ENCODE data around the gene BCAR3.

Gene BCAR3

DNA sequence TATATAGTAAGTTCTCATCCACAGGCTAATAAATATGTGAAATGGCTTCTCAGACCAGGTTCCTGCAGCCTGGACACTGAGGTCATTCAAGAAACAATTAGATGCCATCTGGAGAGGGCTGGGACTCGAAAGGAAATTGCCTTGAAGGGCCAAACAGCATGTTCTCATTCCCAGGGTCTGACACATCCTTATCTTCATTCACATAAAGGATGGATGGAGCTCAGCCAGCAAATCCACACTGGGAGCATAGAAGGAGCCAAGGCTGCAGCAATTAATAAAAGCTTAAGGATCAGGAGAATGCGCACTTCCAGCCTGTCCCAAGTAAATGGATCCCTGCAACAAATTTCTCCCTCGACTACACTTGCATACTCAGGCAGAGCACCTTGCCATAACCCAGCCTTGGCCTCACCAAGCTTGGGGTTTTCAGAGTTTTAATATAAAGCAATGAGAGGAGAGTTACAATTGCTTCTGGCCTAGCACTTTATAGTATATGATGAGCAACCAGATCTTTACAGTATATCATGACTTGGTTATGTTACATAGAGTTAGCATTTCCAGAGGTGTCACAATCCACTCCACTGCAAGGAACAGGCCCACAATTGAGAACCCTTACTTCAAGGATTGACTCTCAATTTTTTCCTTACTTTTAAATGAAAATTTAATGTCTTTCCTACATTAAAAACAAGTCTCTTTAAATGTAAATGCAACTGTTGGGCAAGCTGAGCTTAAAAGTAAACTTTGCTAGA is 55.9 kb downstream of the BCAR3 start:
- TF ChIP-seq, protein P1, sequence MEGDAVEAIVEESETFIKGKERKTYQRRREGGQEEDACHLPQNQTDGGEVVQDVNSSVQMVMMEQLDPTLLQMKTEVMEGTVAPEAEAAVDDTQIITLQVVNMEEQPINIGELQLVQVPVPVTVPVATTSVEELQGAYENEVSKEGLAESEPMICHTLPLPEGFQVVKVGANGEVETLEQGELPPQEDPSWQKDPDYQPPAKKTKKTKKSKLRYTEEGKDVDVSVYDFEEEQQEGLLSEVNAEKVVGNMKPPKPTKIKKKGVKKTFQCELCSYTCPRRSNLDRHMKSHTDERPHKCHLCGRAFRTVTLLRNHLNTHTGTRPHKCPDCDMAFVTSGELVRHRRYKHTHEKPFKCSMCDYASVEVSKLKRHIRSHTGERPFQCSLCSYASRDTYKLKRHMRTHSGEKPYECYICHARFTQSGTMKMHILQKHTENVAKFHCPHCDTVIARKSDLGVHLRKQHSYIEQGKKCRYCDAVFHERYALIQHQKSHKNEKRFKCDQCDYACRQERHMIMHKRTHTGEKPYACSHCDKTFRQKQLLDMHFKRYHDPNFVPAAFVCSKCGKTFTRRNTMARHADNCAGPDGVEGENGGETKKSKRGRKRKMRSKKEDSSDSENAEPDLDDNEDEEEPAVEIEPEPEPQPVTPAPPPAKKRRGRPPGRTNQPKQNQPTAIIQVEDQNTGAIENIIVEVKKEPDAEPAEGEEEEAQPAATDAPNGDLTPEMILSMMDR (IDR thresholded peaks at IDR 0.05), result no peak

DNA sequence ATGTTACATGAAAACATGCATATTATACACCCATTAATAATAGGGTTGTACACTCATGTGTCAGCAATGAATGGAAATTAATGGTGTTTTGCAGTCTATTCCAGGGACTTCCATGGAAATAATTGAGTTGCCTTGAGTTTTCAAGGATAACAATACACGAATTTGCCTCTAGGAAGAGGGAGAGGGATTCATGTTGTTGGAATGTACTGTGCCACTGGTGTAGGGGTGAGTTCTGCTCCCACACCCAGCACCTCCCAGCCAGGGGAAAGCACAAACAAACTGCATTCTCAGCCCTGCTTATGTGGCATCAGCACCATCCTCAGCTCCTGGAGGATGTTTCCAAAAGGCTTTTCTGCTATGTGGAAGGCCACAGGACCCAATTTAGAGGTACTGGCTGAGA is 57.8 kb downstream of the BCAR3 start:
- TF ChIP-seq, protein P1 (IDR thresholded peaks at IDR 0.05), result no peak

DNA sequence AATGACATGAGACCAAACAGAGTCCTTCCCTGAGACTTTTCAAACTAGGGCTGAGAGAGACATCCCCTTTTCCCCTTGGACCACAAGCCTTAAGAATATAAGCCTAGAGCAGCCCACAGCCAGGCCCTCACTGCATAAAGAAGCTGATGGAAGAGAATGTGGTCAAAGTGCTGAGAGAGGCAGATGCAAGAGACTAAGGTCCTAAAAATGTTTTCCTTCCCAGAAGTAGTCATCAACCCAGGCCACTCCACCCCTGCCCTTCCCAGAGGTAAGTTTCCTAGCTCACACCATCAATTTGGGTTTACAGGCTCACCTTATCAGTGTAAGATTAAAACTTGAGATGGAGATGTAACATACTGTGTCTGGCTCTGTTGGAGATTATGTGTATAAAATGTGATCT is 58.2 kb downstream of the BCAR3 start:
- TF ChIP-seq, protein P1 (IDR thresholded peaks at IDR 0.05), result no peak

DNA sequence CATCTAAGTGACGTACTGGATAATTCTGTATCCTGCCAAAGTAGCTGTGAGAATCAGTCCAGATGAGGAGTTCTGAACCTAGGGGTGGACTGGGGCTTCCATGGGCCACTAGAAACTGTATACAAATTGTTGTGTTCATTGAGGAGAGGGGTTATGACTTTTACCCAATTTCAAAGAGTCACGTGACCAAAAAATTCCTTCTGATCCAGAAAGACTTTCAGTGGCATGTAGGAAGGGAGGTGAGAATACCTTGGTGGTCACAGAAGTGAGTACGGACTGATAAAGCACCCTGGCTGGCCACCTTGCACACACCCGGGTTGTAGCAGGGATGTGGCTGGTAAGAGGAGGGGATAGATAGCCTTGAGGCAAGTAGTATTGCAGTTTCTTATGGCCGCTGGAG is 60.4 kb downstream of the BCAR3 start:
- TF ChIP-seq, protein P1 (IDR thresholded peaks at IDR 0.05), result no peak

DNA sequence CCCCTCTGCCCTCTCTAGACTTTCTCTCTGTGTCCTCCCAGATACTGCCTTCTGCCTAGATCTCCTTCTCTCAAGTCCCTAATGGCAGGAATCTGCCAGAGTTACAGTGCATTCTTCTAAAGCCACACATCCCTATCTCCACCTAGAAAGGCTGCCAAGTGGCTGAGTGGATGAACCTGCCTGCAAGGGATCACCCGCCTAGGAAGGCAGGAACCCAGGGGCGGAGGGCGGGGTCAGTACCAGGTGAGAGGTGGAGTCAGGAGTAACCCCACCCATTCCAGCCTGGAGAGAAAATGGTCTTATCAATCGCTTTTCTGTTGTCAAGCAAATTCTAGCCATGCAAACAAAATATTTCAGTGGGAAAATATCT is 60.8 kb downstream of the BCAR3 start:
- TF ChIP-seq, protein P1 (IDR thresholded peaks at IDR 0.05), result no peak

DNA sequence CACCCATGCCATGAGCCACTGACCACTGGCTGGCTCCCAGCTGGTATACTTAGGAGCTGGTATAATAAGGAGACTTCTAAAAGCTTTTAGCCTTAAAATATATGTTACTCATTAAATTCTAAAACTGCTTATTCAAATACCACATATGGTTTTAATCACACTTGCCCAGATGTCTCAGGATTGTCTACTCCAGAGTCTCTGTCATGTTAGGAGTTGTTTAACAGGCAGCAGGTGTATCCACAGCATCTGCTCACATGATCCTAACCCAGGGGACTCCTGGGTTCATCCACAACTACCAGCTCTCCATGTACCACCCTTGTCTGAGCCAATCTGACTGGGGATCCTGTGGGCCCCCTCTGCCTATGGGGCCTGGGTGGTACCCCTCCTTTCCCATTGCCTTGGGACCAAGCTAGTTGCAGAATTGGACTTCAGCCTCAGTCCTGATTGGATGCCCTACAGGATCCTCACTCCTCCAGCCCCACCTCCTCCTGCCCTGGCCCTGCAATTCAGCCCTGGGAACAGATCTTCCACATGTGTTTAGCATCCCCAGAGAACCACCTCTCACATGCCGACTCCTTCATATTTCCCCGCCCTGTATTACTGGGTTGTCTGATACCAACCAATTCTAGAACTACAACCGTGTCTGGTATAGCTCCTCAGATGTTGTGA is 61.3 kb downstream of the BCAR3 start:
- TF ChIP-seq, protein P1 (IDR thresholded peaks at IDR 0.05), result no peak

DNA sequence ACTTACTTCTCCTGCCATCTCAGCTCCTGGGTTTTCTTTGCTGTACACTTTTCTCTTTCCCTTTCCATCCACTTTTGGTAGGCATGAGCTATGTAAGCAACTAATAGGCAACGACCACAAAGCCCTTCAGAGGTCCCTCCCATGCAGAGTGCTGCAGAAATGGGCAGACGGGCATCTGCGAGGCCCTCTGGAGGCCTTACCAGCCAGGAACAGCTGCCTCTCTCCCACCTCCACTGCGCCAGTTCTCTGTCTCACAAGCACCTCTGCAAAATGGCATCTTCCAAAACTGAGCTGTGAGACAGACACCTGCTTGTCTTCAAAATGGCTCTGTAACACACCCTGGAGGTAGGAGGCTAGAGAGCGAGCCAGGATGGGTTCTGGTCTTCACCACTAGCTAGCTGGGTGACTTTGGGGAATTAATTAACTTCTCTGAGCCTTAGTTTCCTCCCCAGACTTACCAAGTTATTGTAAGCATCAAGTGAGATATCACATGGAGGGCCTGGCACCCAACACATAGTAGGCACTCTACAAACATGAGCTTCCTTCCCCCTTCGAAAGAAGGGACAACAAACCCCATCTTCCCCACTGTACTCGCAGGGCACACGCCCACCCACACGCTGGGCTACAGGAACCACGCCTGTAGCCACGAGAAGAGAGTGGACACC is 62.0 kb downstream of the BCAR3 start:
- TF ChIP-seq, protein P1 (IDR thresholded peaks at IDR 0.05), result no peak

Data from LNCAP (cell line).